Endothelial cell of umbilical vein (primary cell): Measurements from ENCODE around the gene WNT9B. TPM values are rescaled to one million over a fixed set of nuclear protein-coding genes. Genes with fewer than 3 reads are reported as not detected.

Source experiments
- BruUV-seq: library from RNA; stranded (reverse); fragments of 400-500 nt; replicated peaks from 2 replicates; lab custom pipeline; 2021; lab: Mats Ljungman, UMichigan
- CTCF ChIA-PET: fragments of 300-600, 350-600 bp; sonication (Branson Sonifier 250); formaldehyde crosslinking; loops from one replicate; lab custom pipeline; 2021; ENCODE audit warnings: antibody characterized with exemption, inconsistent platforms; lab: Charles Lee
- POLR2A ChIA-PET: fragments of 300-600, 350-600 bp; sonication (Branson Sonifier 250); formaldehyde crosslinking; loops from one replicate; lab custom pipeline; 2021; ENCODE audit warnings: antibody characterized with exemption, inconsistent platforms; lab: Charles Lee
- DNase-seq: peaks from one replicate; pipeline ENCODE4 v3.0.0-alpha.2; 2011; ENCODE audit warnings: low read depth, low spot score
- FAIRE-seq: peaks from 2 replicates; lab custom pipeline; 2011; peaks lifted over from hg19 to GRCh38; lab: Jason Lieb, UNC
- H2AFZ ChIP-seq: 2 replicates; pipeline ENCODE4 v1.6.0; 2012; ENCODE audit warnings: low read depth, low read length, control low read depth, inconsistent platforms
- H3K27ac ChIP-seq: 2 replicates; pipeline ENCODE4 v1.5.1; 2011; ENCODE audit warnings: low read depth, mild to moderate bottlenecking, control low read depth, low read length, moderate library complexity; ENCODE audit not compliant: insufficient read depth
- H3K27me3 ChIP-seq, 2 experiments: 2 replicates each; pipeline versions ENCODE4 v1.6.0 to v1.6.1; 2011; ENCODE audit warnings: low read length in 2 of 2, mixed read lengths in 1 of 2; ENCODE audit not compliant: control insufficient read depth in 2 of 2, insufficient read depth in 2 of 2
- H3K36me3 ChIP-seq, 2 experiments: 2 replicates in 1 of 2; 3 replicates in 1 of 2; pipeline ENCODE4 v1.5.1; 2011; ENCODE audit warnings: low read length in 2 of 2, mild to moderate bottlenecking in 1 of 2, moderate library complexity in 1 of 2; ENCODE audit not compliant: control insufficient read depth in 2 of 2, insufficient read depth in 2 of 2; ENCODE audit errors: extremely low read depth in 1 of 2
- H3K4me1 ChIP-seq: 3 replicates; pipeline ENCODE4 v1.5.1; 2011; ENCODE audit warnings: mild to moderate bottlenecking, low read length; ENCODE audit not compliant: control insufficient read depth, insufficient read depth; ENCODE audit errors: extremely low read depth
- H3K4me2 ChIP-seq: 2 replicates; pipeline ENCODE4 v1.6.1; 2011; ENCODE audit warnings: low read length, control low read depth, mixed read lengths; ENCODE audit not compliant: insufficient read depth
- H3K4me3 ChIP-seq, 3 experiments: fragments of 200-600 bp in 1 of 3; sonication (generic), shearing (Covaris generic) in 1 of 3; replicated peaks in 1 of 3; 2 replicates each; pipeline ENCODE4 v1.5.1; 2011 to 2016; ENCODE audit warnings: control low read depth in 3 of 3, low read length in 3 of 3, mild to moderate bottlenecking in 2 of 3, inconsistent platforms in 1 of 3, low read depth in 1 of 3, moderate library complexity in 1 of 3; ENCODE audit not compliant: insufficient read depth in 1 of 3
- H3K79me2 ChIP-seq: 2 replicates; pipeline ENCODE4 v1.6.0; 2012; ENCODE audit warnings: low read length, inconsistent platforms; ENCODE audit not compliant: control insufficient read depth, insufficient read depth
- H3K9ac ChIP-seq: replicated peaks from 2 replicates; pipeline ENCODE3; 2011; ENCODE audit warnings: low read length, control low read depth; ENCODE audit not compliant: insufficient read depth; ENCODE audit errors: extremely low read depth
- H3K9me1 ChIP-seq: replicated peaks from 3 replicates; pipeline ENCODE4 v1.6.0; 2011; ENCODE audit warnings: mild to moderate bottlenecking, low read length; ENCODE audit not compliant: control insufficient read depth, insufficient read depth; ENCODE audit errors: extremely low read depth
- H3K9me3 ChIP-seq: replicated peaks from 2 replicates; pipeline ENCODE4 v1.5.1; 2012; ENCODE audit warnings: low read length, inconsistent platforms; ENCODE audit not compliant: control insufficient read depth, insufficient read depth
- H4K20me1 ChIP-seq: replicated peaks from 2 replicates; pipeline ENCODE3; 2011; ENCODE audit warnings: mild to moderate bottlenecking, low read length; ENCODE audit not compliant: control insufficient read depth, insufficient read depth; ENCODE audit errors: extremely low read depth
- CTCF ChIP-seq, 2 donors: IDR thresholded peaks; 1 replicate in 1 of 2; 2 replicates in 1 of 2; pipeline ENCODE4 v1.5.1; 2011; ENCODE audit warnings: low read length in 2 of 2, mild to moderate bottlenecking in 2 of 2, moderate library complexity in 2 of 2, control low read depth in 1 of 2, inconsistent platforms in 1 of 2, low read depth in 1 of 2; ENCODE audit not compliant: insufficient read depth in 1 of 2; ENCODE audit errors: extremely low read depth in 1 of 2
- EZH2 ChIP-seq: IDR thresholded peaks from 2 replicates; pipeline ENCODE4 v1.6.1; 2012; ENCODE audit warnings: borderline replicate concordance, low read depth, mild to moderate bottlenecking, moderate library complexity, low read length, inconsistent platforms; ENCODE audit not compliant: severe bottlenecking
- FOS ChIP-seq: IDR thresholded peaks from 2 replicates; pipeline ENCODE4 v1.6.1; 2011; ENCODE audit warnings: mild to moderate bottlenecking, low read length, moderate library complexity, borderline replicate concordance; ENCODE audit not compliant: insufficient read depth
- GATA2 ChIP-seq: IDR thresholded peaks from 2 replicates; pipeline ENCODE4 v1.7.0; 2011; ENCODE audit warnings: low read depth, mild to moderate bottlenecking, moderate library complexity, mixed read lengths, low read length; ENCODE audit not compliant: insufficient read length, insufficient read depth
- JUN ChIP-seq: IDR thresholded peaks from 2 replicates; pipeline ENCODE4 v1.6.1; 2011; ENCODE audit warnings: borderline replicate concordance, low read depth; ENCODE audit not compliant: insufficient read length, insufficient read depth
- MAX ChIP-seq: IDR thresholded peaks from 2 replicates; pipeline ENCODE4 v1.6.1; 2011; ENCODE audit not compliant: insufficient read depth, insufficient read length
- MYC ChIP-seq: IDR thresholded peaks from one replicate; pipeline ENCODE4 v1.6.1; 2011; ENCODE audit warnings: mild to moderate bottlenecking, low read depth, low read length
- POLR2A ChIP-seq: IDR thresholded peaks from 2 replicates; pipeline ENCODE4 v1.6.1; 2012; ENCODE audit warnings: low read depth, mild to moderate bottlenecking, control low read depth, low read length
- POLR2AphosphoS5 ChIP-seq: IDR thresholded peaks from 2 replicates; pipeline ENCODE4 v1.6.1; 2012; ENCODE audit warnings: low read depth, mild to moderate bottlenecking, control low read depth, low read length, moderate library complexity; ENCODE audit not compliant: insufficient read depth
- dilution Hi-C: fragments of 300-500 bp; cut with MboI; formaldehyde crosslinking; loops from one replicate; pipeline ENCODE4 v1.15.0; 2019; ENCODE audit warnings: low sequenced_read_pairs; ENCODE audit not compliant: extremely low pct_ligation_motif_present
- intact Hi-C: fragments of 100-400 bp; cut with micrococcal nuclease; formaldehyde crosslinking; loops from one replicate; pipeline ENCODE4 v1.10.0; 2022
- polyA plus RNA-seq, 4 experiments: library from polyadenylated mRNA; depleted of rRNA in 3 of 4; stranded (reverse) in 3 of 4; unstranded in 1 of 4; fragments of >200 nt; gene quantifications; 2 replicates each; pipeline versions ENCODE4 v1.2.1 to v1.2.3, GENCODE V29; 2011 to 2012; ENCODE audit warnings: missing spikeins in 1 of 4
- total RNA-seq: library from RNA; stranded (reverse); gene quantifications from 2 replicates; pipeline ENCODE4 v1.2.3, GENCODE V29; 2021

Gene WNT9B
- total and polyA plus RNA-seq, 2 donors (not counting 3 experiments of a cell fraction or from before 2014, with no cell fraction given), result not detected

- H4K20me1 ChIP-seq, result no peaks in the 10 kb centered on the region
- H2AFZ ChIP-seq, result no peak overlapping the region
- intact Hi-C loops (no loop called here), dilution Hi-C loops (no loop called here)
- no peak overlapping the region for H3K4me3 ChIP-seq
- ChIA-PET POLR2A (no interaction called here), CTCF (no interaction called here)
- no peak overlapping the region for H3K27ac ChIP-seq
- no peaks in the 10 kb centered on the region for H3K9me3 ChIP-seq
- TF ChIP-seq CTCF (IDR thresholded peaks at IDR 0.05; ENCODE audit: extremely low read depth in 1 of 2, insufficient read depth in 1 of 2, low read depth in 1 of 2, low read length in 2 of 2) (no peak), MAX (no peak), FOS (no peak), JUN (no peak), POLR2AphosphoS5 (no peak), POLR2A (no peak), MYC (no peak), EZH2 (no peak), GATA2 (no peak)
- H3K4me1 ChIP-seq, result no peaks in the 10 kb centered on the region
- FAIRE-seq (no peak), DNase-seq (no peak)
- H3K4me2 ChIP-seq, result no peak overlapping the region
- H3K9ac ChIP-seq, result no peak overlapping the region
- H3K27me3 ChIP-seq, result peaks cover 14 to 21% of the 10 kb centered on the region in 2 experiments
- no peaks in the 10 kb centered on the region for H3K36me3 ChIP-seq
- BruUV-seq, result no TSS peak
- no peaks in the 10 kb centered on the region for H3K9me1 ChIP-seq
- H3K79me2 ChIP-seq, result no peaks in the 10 kb centered on the region
These were observed 38.7 kb downstream of the WNT9B start for GRCh38 chr17:46889992-46890564.
